GM23248 (cell line): ENCODE data around the gene PEX6. TPM values are rescaled to one million over a fixed set of nuclear protein-coding genes. Genes with fewer than 3 reads are reported as not detected.
A peak's percentile ranks its signal among the peaks of the same experiment; 100 is the strongest.

Experiments used
- DNase-seq: peaks from one replicate; pipeline ENCODE4 v3.0.0-alpha.2; 2015
- H2AFZ ChIP-seq: fragments of 200-600 bp; sonication (generic); 2 replicates; pipeline ENCODE4 v1.6.1; 2016; ENCODE audit warnings: antibody characterized with exemption
- H3F3A ChIP-seq: fragments of 200-600 bp; sonication (generic); 2 replicates; pipeline ENCODE4 v1.6.1; 2016; ENCODE audit warnings: mild to moderate bottlenecking, antibody characterized with exemption, mixed run types; ENCODE audit not compliant: insufficient read depth
- H3K27ac ChIP-seq: fragments of 200-600 bp; sonication (generic); 2 replicates; pipeline ENCODE4 v1.5.1; 2016; ENCODE audit warnings: mild to moderate bottlenecking
- H3K27me3 ChIP-seq: fragments of 200-600 bp; sonication (generic); replicated peaks from 2 replicates; pipeline ENCODE4 v1.6.1; 2016; ENCODE audit warnings: mild to moderate bottlenecking; ENCODE audit not compliant: insufficient read depth
- H3K36me3 ChIP-seq: fragments of 200-600 bp; sonication (generic); 2 replicates; pipeline ENCODE4 v1.6.1; 2016; ENCODE audit warnings: low read depth, mild to moderate bottlenecking
- H3K4me1 ChIP-seq: fragments of 200-600 bp; sonication (generic); 2 replicates; pipeline ENCODE4 v1.6.1; 2016; ENCODE audit warnings: mild to moderate bottlenecking; ENCODE audit not compliant: insufficient read depth
- H3K4me2 ChIP-seq: fragments of 200-600 bp; sonication (generic); one replicate; pipeline ENCODE4 v1.6.1; 2016; ENCODE audit warnings: mild to moderate bottlenecking; ENCODE audit not compliant: unreplicated experiment
- H3K4me3 ChIP-seq: fragments of 200-600 bp; sonication (generic); 2 replicates; pipeline ENCODE4 v1.5.1; 2016; ENCODE audit warnings: mild to moderate bottlenecking
- H3K79me2 ChIP-seq: fragments of 200-600 bp; sonication (generic); 2 replicates; pipeline ENCODE4 v1.6.1; 2016; ENCODE audit warnings: mild to moderate bottlenecking; ENCODE audit not compliant: insufficient read depth
- H3K9ac ChIP-seq: fragments of 200-600 bp; sonication (generic); 2 replicates; pipeline ENCODE4 v1.6.1; 2016; ENCODE audit warnings: mild to moderate bottlenecking
- H3K9me2 ChIP-seq: fragments of 200-600 bp; sonication (generic); 2 replicates; pipeline ENCODE4 v1.6.1; 2016; ENCODE audit warnings: mixed run types, mild to moderate bottlenecking, moderate library complexity; ENCODE audit not compliant: insufficient read depth
- H3K9me3 ChIP-seq: fragments of 200-600 bp; sonication (generic); one replicate; pipeline ENCODE4 v1.6.1; 2017; ENCODE audit warnings: low read depth
- H4K20me1 ChIP-seq: fragments of 200-600 bp; sonication (generic); 2 replicates; pipeline ENCODE4 v1.6.0; 2016; ENCODE audit not compliant: insufficient read depth
- EZH2 ChIP-seq: fragments of 200-600 bp; sonication (generic); IDR thresholded peaks from 2 replicates; pipeline ENCODE4 v1.6.1; 2018; ENCODE audit warnings: antibody characterized with exemption, mild to moderate bottlenecking; ENCODE audit not compliant: insufficient read depth, poor library complexity, severe bottlenecking
- EZH2phosphoT487 ChIP-seq: fragments of 200-600 bp; sonication (generic); IDR thresholded peaks from 2 replicates; pipeline ENCODE4 v1.6.1; 2018; ENCODE audit warnings: antibody characterized with exemption, moderate library complexity, mild to moderate bottlenecking, low read depth; ENCODE audit not compliant: insufficient read depth
- WGBS, 2 experiments: methylation state at CpG; one replicate each; pipeline ENCODE4 v1.1.6; 2015 to 2017; ENCODE audit warnings: low lambda C conversion rate in 2 of 2, low coverage in 1 of 2; ENCODE audit errors: missing lambda C conversion rate in 2 of 2; 5-methylcytosine and 5-hydroxymethylcytosine counted together
- in situ Hi-C: fragments of 300-500 bp; cut with MboI; formaldehyde crosslinking; loops from 2 replicates; pipeline ENCODE4 v1.15.0; 2020
- polyA plus RNA-seq: library from polyadenylated mRNA; unstranded; fragments of >200 nt; fragmentation: Nextera tagmentation; extraction: Ambion mirVana; gene quantifications from 2 replicates; pipeline ENCODE4 v1.2.1, GENCODE V29; 2016
- total RNA-seq: library from RNA; depleted of rRNA; stranded (reverse); fragments of >200 nt; shearing (Covaris generic); gene quantifications from 2 replicates; pipeline ENCODE4 v1.2.3, GENCODE V29; 2014

Gene PEX6
- total and polyA plus RNA-seq, 2 experiments from 2014 or later = 12.5 to 44.2 TPM

GRCh38 chr6:42979523-42980177 lies 669 bp upstream of the PEX6 start:
- peak overlapping the region; percentile 81 for H3K4me3 ChIP-seq
- H4K20me1 ChIP-seq = no peaks in the 10 kb centered on the region; the same call in 1 of the 2 replicates
- TF ChIP-seq EZH2phosphoT487 = no peak
- TF ChIP-seq EZH2 = no peak
- in situ Hi-C loops = no loop called here
- peak overlapping the region; percentile 85 for H2AFZ ChIP-seq
- no peaks in the 10 kb centered on the region for H3K9me2 ChIP-seq
- H3K27me3 ChIP-seq = no peaks in the 10 kb centered on the region
- peak overlapping the region; percentile 78 for H3K4me2 ChIP-seq
- peaks cover 42% of the 10 kb centered on the region for H3K79me2 ChIP-seq
- H3K27ac ChIP-seq = peak overlapping the region; percentile 83
- no peaks in the 10 kb centered on the region for H3K9me3 ChIP-seq
- no peaks in the 10 kb centered on the region; the same call in 1 of the 2 replicates for H3K36me3 ChIP-seq
- 42 to 47% methylated on average over 9 of the region's 9 CpGs for WGBS, 2 experiments
- peak; percentile 81 for DNase-seq
- H3K9ac ChIP-seq = peak overlapping the region; percentile 93
- H3F3A ChIP-seq = peaks cover 33% of the 10 kb centered on the region
- peaks cover 21% of the 10 kb centered on the region; the same call in 1 of the 2 replicates for H3K4me1 ChIP-seq

- DNase-seq = peak; percentile 65
- Histone ChIP-seq H3K27ac (peak overlapping the region; percentile 83), H4K20me1 (no peaks in the 10 kb centered on the region; the same call in 1 of the 2 replicates), H3K9me2 (no peaks in the 10 kb centered on the region), H3K79me2 (peaks cover 42% of the 10 kb centered on the region), H3K4me3 (peak overlapping the region; percentile 81), H3F3A (peaks cover 28% of the 10 kb centered on the region), H3K36me3 (no peaks in the 10 kb centered on the region; the same call in 1 of the 2 replicates), H3K9me3 (no peaks in the 10 kb centered on the region), H3K27me3 (no peaks in the 10 kb centered on the region), H3K9ac (peak overlapping the region; percentile 93), H2AFZ (peak overlapping the region; percentile 85), H3K4me1 (peaks cover 21% of the 10 kb centered on the region; the same call in 1 of the 2 replicates), H3K4me2 (peak overlapping the region; percentile 78)
- 0 to 1% methylated on average over 25 to 27 of the region's 28 CpGs for WGBS, 2 experiments
- in situ Hi-C loops = no loop called here
- TF ChIP-seq EZH2 (no peak), EZH2phosphoT487 (no peak)
Observed at GRCh38 chr6:42978487-42978838, 518 bp downstream of the PEX6 start.

- in situ Hi-C loops = no loop called here
- Histone ChIP-seq H3K9me2 (no peaks in the 10 kb centered on the region), H3K4me2 (no peak overlapping the region), H3K9ac (no peak overlapping the region), H2AFZ (no peak overlapping the region), H3K4me3 (no peak overlapping the region), H3K79me2 (peaks cover 42% of the 10 kb centered on the region), H3K27ac (no peak overlapping the region), H3K4me1 (peaks cover 27% of the 10 kb centered on the region), H3K36me3 (no peaks in the 10 kb centered on the region; the same call in 1 of the 2 replicates), H3K9me3 (no peaks in the 10 kb centered on the region), H4K20me1 (no peaks in the 10 kb centered on the region; the same call in none of the 2 replicates), H3F3A (peaks cover 21% of the 10 kb centered on the region), H3K27me3 (no peaks in the 10 kb centered on the region)
- no peak for DNase-seq
- WGBS, 2 experiments = 89 to 90% methylated on average over 5 of the region's 5 CpGs
- no peak for TF ChIP-seq EZH2phosphoT487
- TF ChIP-seq EZH2 = no peak
Observed at GRCh38 chr6:42974919-42975505, 4.0 kb downstream of the PEX6 start.

- Histone ChIP-seq H3K9me3 (no peaks in the 10 kb centered on the region), H3K36me3 (no peaks in the 10 kb centered on the region; the same call in 1 of the 2 replicates), H3F3A (peaks cover 19% of the 10 kb centered on the region), H3K27ac (no peak overlapping the region), H3K4me2 (no peak overlapping the region), H4K20me1 (no peaks in the 10 kb centered on the region; the same call in none of the 2 replicates), H3K9me2 (no peaks in the 10 kb centered on the region), H3K9ac (no peak overlapping the region), H2AFZ (no peak overlapping the region), H3K27me3 (no peaks in the 10 kb centered on the region), H3K79me2 (peaks cover 42% of the 10 kb centered on the region), H3K4me3 (no peak overlapping the region), H3K4me1 (peaks cover 21% of the 10 kb centered on the region)
- DNase-seq = no peak
- TF ChIP-seq EZH2 (no peak), EZH2phosphoT487 (no peak)
- WGBS, 2 experiments = 73 to 81% methylated on average over 3 of the region's 3 CpGs
- in situ Hi-C loops = no loop called here
Observed at GRCh38 chr6:42973926-42974325, 5.1 kb downstream of the PEX6 start.
